CD4-positive, alpha-beta T cell (primary cell): ENCODE measurements around the gene NT5DC3. TPM values are rescaled to one million over a fixed set of nuclear protein-coding genes. Genes with fewer than 3 reads are reported as not detected.

Source experiments
- ATAC-seq: fragments of 200-7000 bp; cut with Tn5 transposase; one replicate; pipeline ENCODE4 v1.10.0; 2022; ENCODE audit warnings: mild to moderate bottlenecking; ENCODE audit not compliant: poor library complexity
- CTCF ChIA-PET: fragments of 350-600 bp; sonication (Branson Sonifier 250); formaldehyde crosslinking; loops from one replicate; lab custom pipeline; 2021; ENCODE audit warnings: antibody characterized with exemption, inconsistent platforms; lab: Charles Lee
- POLR2A ChIA-PET: fragments of 350-600 bp; sonication (Branson Sonifier 250); formaldehyde crosslinking; loops from one replicate; lab custom pipeline; 2021; ENCODE audit warnings: antibody characterized with exemption, inconsistent platforms; lab: Charles Lee
- DNase-seq, 14 experiments: peaks; one replicate each; pipeline ENCODE4 v3.0.0-alpha.2; 2013 to 2020; ENCODE audit warnings: mixed read lengths in 2 of 14
- H3K27ac ChIP-seq, 2 donors: one replicate each; pipeline versions ENCODE4 v1.5.1 to v1.7.0; 2013; ENCODE audit warnings: low read length in 2 of 2, low read depth in 1 of 2, mild to moderate bottlenecking in 1 of 2
- H3K27me3 ChIP-seq, 2 experiments: 1 replicate in 1 of 2; 2 replicates in 1 of 2; pipeline versions ENCODE4 v1.6.1 to v1.7.0; 2013; ENCODE audit warnings: low read length in 2 of 2, control low read depth in 1 of 2, mild to moderate bottlenecking in 1 of 2, moderate library complexity in 1 of 2; ENCODE audit not compliant: insufficient read depth in 2 of 2, control insufficient read depth in 1 of 2
- H3K36me3 ChIP-seq: one replicate; pipeline ENCODE4 v1.6.1; 2013; ENCODE audit warnings: low read length, control low read depth; ENCODE audit not compliant: insufficient read depth
- H3K4me1 ChIP-seq: one replicate; pipeline ENCODE4 v1.6.1; 2013; ENCODE audit warnings: low read length, control low read depth; ENCODE audit not compliant: insufficient read depth
- H3K4me3 ChIP-seq: one replicate; pipeline ENCODE4 v1.5.1; 2013; ENCODE audit warnings: mild to moderate bottlenecking, low read length, moderate library complexity
- H3K9me3 ChIP-seq, 2 experiments: 1 replicate in 1 of 2; 2 replicates in 1 of 2; pipeline versions ENCODE4 v1.6.1 to v1.7.0; 2013; ENCODE audit warnings: low read length in 2 of 2, mild to moderate bottlenecking in 2 of 2, control low read depth in 1 of 2, moderate library complexity in 1 of 2; ENCODE audit not compliant: control insufficient read depth in 1 of 2, insufficient read depth in 1 of 2
- H3K27ac Mint-ChIP-seq: one replicate; pipeline ENCODE4 v1.8.0; 2020; ENCODE audit warnings: mixed read lengths
- H3K27me3 Mint-ChIP-seq: one replicate; pipeline ENCODE4 v1.8.0; 2021; ENCODE audit warnings: mixed read lengths
- H3K36me3 Mint-ChIP-seq: one replicate; pipeline ENCODE4 v1.8.0; 2021; ENCODE audit warnings: low read depth, mixed read lengths
- H3K4me1 Mint-ChIP-seq: one replicate; pipeline ENCODE4 v1.8.0; 2021; ENCODE audit warnings: low read depth, mixed read lengths
- H3K4me3 Mint-ChIP-seq: one replicate; pipeline ENCODE4 v1.8.0; 2020; ENCODE audit warnings: mild to moderate bottlenecking, mixed read lengths
- H3K9me3 Mint-ChIP-seq: one replicate; pipeline ENCODE4 v1.8.0; 2020; ENCODE audit warnings: mixed read lengths
- CTCF ChIP-seq: fragments of 200-600 bp; IDR thresholded peaks from one replicate; pipeline ENCODE4 v1.8.0; 2022; ENCODE audit warnings: antibody characterized with exemption, mild to moderate bottlenecking
- intact Hi-C, 2 experiments: fragments of 100-400 bp; cut with DNase I in 1 of 2; cut with micrococcal nuclease in 1 of 2; formaldehyde crosslinking; loops; one replicate each; pipeline versions ENCODE4 v1.15.1 to v1.9.0; 2023 to 2025; cut with DNase I, micrococcal nuclease
- total RNA-seq, 174 experiments: library from RNA in 2 of 174; stranded (reverse) in 2 of 174; gene quantifications; one replicate each; pipeline ENCODE4 v1.2.3 and lab custom pipeline; 2021 to 2026

The NT5DC3 gene
- total RNA-seq, 2 experiments from 2014 or later = 3.5 to 4.0 TPM

- Mint-ChIP-seq H3K36me3 (peaks cover 63% of the 10 kb centered on the region), H3K4me1 (no peaks in the 10 kb centered on the region), H3K27ac (no peak overlapping the region), H3K4me3 (no peak overlapping the region), H3K9me3 (no peaks in the 10 kb centered on the region), H3K27me3 (no peaks in the 10 kb centered on the region)
- Histone ChIP-seq H3K36me3 (peaks cover 7% of the 10 kb centered on the region), H3K4me1 (no peaks in the 10 kb centered on the region), H3K27me3 (no peaks in the 10 kb centered on the region), H3K27ac (no peak overlapping the region), H3K4me3 (no peak overlapping the region), H3K9me3 (no peaks in the 10 kb centered on the region)
- POLR2A ChIA-PET = no interaction called here
- CTCF ChIA-PET = no interaction called here
- ATAC-seq (no peak), DNase-seq (peak in 1 of 14 experiments; percentile 4)
- no peak for TF ChIP-seq CTCF
- intact Hi-C loops = no loop called here
Measured at GRCh38 chr12:103799504-103799856, 41.6 kb downstream of the NT5DC3 start.

- no peak for ATAC-seq
- no peak overlapping the region for H3K4me3 Mint-ChIP-seq
- Histone ChIP-seq H3K36me3 (peaks cover 9% of the 10 kb centered on the region), H3K4me3 (no peak overlapping the region), H3K27me3 (no peaks in the 10 kb centered on the region), H3K4me1 (no peaks in the 10 kb centered on the region), H3K9me3 (no peaks in the 10 kb centered on the region), H3K27ac (no peak overlapping the region)
- no peaks in the 10 kb centered on the region for H3K27me3 Mint-ChIP-seq
- TF ChIP-seq CTCF = no peak
- H3K36me3 Mint-ChIP-seq = peaks cover 63% of the 10 kb centered on the region
- H3K27ac Mint-ChIP-seq = no peak overlapping the region
- ChIA-PET POLR2A (no interaction called here), CTCF (no interaction called here)
- no peaks in the 10 kb centered on the region for H3K4me1 Mint-ChIP-seq
- DNase-seq = no peak
- intact Hi-C loops = no loop called here
- H3K9me3 Mint-ChIP-seq = no peaks in the 10 kb centered on the region
Measured at GRCh38 chr12:103798586-103798985, 42.4 kb downstream of the NT5DC3 start.

GRCh38 chr12:103794309-103795213 lies 46.5 kb downstream of the NT5DC3 start:
- Histone ChIP-seq H3K9me3 (no peaks in the 10 kb centered on the region), H3K27ac (no peak overlapping the region), H3K4me3 (no peak overlapping the region), H3K4me1 (no peaks in the 10 kb centered on the region), H3K36me3 (peaks cover 26% of the 10 kb centered on the region), H3K27me3 (no peaks in the 10 kb centered on the region)
- Mint-ChIP-seq H3K9me3 (no peaks in the 10 kb centered on the region), H3K36me3 (peaks cover 59% of the 10 kb centered on the region), H3K4me1 (no peaks in the 10 kb centered on the region), H3K4me3 (no peak overlapping the region), H3K27me3 (no peaks in the 10 kb centered on the region), H3K27ac (no peak overlapping the region)
- DNase-seq (no peak), ATAC-seq (no peak)
- TF ChIP-seq CTCF = no peak
- ChIA-PET POLR2A (no interaction called here), CTCF (no interaction called here)
- intact Hi-C loops = no loop called here
